HCT116 (cell line): Measurements from ENCODE around the gene ABCC1. TPM values are rescaled to one million over a fixed set of nuclear protein-coding genes. Genes with fewer than 3 reads are reported as not detected.

ENCODE experiments used
- ATAC-seq: fragments of 200-7000 bp; cut with Tn5 transposase; 2 replicates; pipeline ENCODE4 v1.9.1; 2020; ENCODE audit warnings: mild to moderate bottlenecking, moderate library complexity
- BruUV-seq: library from RNA; stranded (reverse); fragments of 400-500 nt; replicated peaks from 2 replicates; lab custom pipeline; 2021; lab: Mats Ljungman, UMichigan
- CTCF ChIA-PET: fragments of 300-600 bp; sonication (Branson Sonifier 250); formaldehyde crosslinking; loops from one replicate; lab custom pipeline; 2021; ENCODE audit warnings: antibody characterized with exemption; lab: Charles Lee
- POLR2A ChIA-PET: fragments of 300-600, 350-600 bp; sonication (Branson Sonifier 250); formaldehyde crosslinking; loops from one replicate; lab custom pipeline; 2021; ENCODE audit warnings: antibody characterized with exemption; lab: Charles Lee
- RAD21 ChIA-PET, 2 experiments: fragments of 300-600 bp; sonication (Branson Sonifier 250); formaldehyde crosslinking; loops; one replicate each; lab custom pipeline; 2023; ENCODE audit warnings: low total read pairs in 2 of 2; ENCODE audit not compliant: uncharacterized antibody in 2 of 2, unreplicated experiment in 2 of 2, low non-redundant PET in 1 of 2; lab: Charles Lee
- DNase-seq: peaks from one replicate; pipeline ENCODE4 v3.0.0-alpha.2; 2010; ENCODE audit warnings: low read depth, low spot score
- H2AFZ ChIP-seq: fragments of 200-600 bp; shearing (Covaris generic), sonication (generic); 2 replicates; pipeline ENCODE4 v1.6.1; 2017; ENCODE audit warnings: low read depth, mixed run types, mixed read lengths, antibody characterized with exemption, low read length; ENCODE audit not compliant: poor library complexity, severe bottlenecking
- H3K27ac ChIP-seq: 2 replicates; pipeline ENCODE4 v1.5.1; 2012; ENCODE audit warnings: low read depth, low read length
- H3K27me3 ChIP-seq: fragments of 200-600 bp; sonication (generic); 2 replicates; pipeline ENCODE4 v1.6.1; 2016; ENCODE audit warnings: mixed run types, low read length, mixed read lengths; ENCODE audit not compliant: insufficient read depth
- H3K36me3 ChIP-seq, 2 experiments: fragments of 200-500 bp in 1 of 2; fragments of 200-600 bp in 1 of 2; sonication (Bioruptor generic) in 1 of 2; sonication (generic) in 1 of 2; 2 replicates each; pipeline versions ENCODE4 v1.5.1 to v1.6.1; 2014 to 2016; ENCODE audit warnings: low read length in 2 of 2, inconsistent platforms in 1 of 2, mixed read lengths in 1 of 2, mixed run types in 1 of 2; ENCODE audit not compliant: insufficient read depth in 2 of 2, control insufficient read depth in 1 of 2
- H3K4me1 ChIP-seq, 2 experiments: fragments of 200-600 bp in 1 of 2; sonication (generic) in 1 of 2; 2 replicates each; pipeline versions ENCODE4 v1.5.1 to v1.6.1; 2012 to 2017; ENCODE audit warnings: low read length in 2 of 2, inconsistent platforms in 1 of 2, mild to moderate bottlenecking in 1 of 2, mixed read lengths in 1 of 2, mixed run types in 1 of 2, moderate library complexity in 1 of 2; ENCODE audit not compliant: insufficient read depth in 2 of 2, control insufficient read depth in 1 of 2
- H3K4me2 ChIP-seq: fragments of 200-600 bp; sonication (generic); 2 replicates; pipeline ENCODE4 v1.6.1; 2017; ENCODE audit warnings: mixed run types, low read length, mixed read lengths
- H3K4me3 ChIP-seq, 2 experiments: fragments of 200-600 bp in 1 of 2; sonication (generic) in 1 of 2; replicated peaks in 1 of 2; 2 replicates each; pipeline ENCODE4 v1.5.1; 2011 to 2016; ENCODE audit warnings: low read length in 2 of 2, control low read depth in 1 of 2, low read depth in 1 of 2, mild to moderate bottlenecking in 1 of 2, mixed read lengths in 1 of 2, mixed run types in 1 of 2
- H3K79me2 ChIP-seq: fragments of 200-600 bp; sonication (generic); 2 replicates; pipeline ENCODE4 v1.6.1; 2017; ENCODE audit warnings: mild to moderate bottlenecking, mixed run types, low read length, moderate library complexity, mixed read lengths; ENCODE audit not compliant: insufficient read depth
- H3K9ac ChIP-seq: fragments of 200-600 bp; sonication (generic); 2 replicates; pipeline ENCODE4 v1.6.1; 2016; ENCODE audit warnings: low read length, mixed read lengths
- H3K9me2 ChIP-seq: fragments of 200-600 bp; sonication (generic), shearing (Covaris generic); 2 replicates; pipeline ENCODE4 v1.6.1; 2017; ENCODE audit warnings: mixed run types, mild to moderate bottlenecking, moderate library complexity; ENCODE audit not compliant: insufficient read depth
- H3K9me3 ChIP-seq, 2 experiments: fragments of 200-500 bp in 1 of 2; fragments of 200-600 bp in 1 of 2; sonication (Bioruptor generic) in 1 of 2; sonication (generic) in 1 of 2; 2 replicates each; pipeline ENCODE4 v1.6.1; 2014 to 2017; ENCODE audit warnings: low read length in 2 of 2, mixed read lengths in 2 of 2, inconsistent platforms in 1 of 2, low read depth in 1 of 2, mild to moderate bottlenecking in 1 of 2, mixed run types in 1 of 2, moderate library complexity in 1 of 2; ENCODE audit not compliant: control insufficient read depth in 1 of 2, insufficient read depth in 1 of 2
- H4K20me1 ChIP-seq: fragments of 200-600 bp; sonication (generic), shearing (Covaris generic); 2 replicates; pipeline ENCODE4 v1.6.1; 2017; ENCODE audit warnings: mixed run types, mild to moderate bottlenecking, moderate library complexity; ENCODE audit not compliant: insufficient read depth
- CEBPB ChIP-seq: IDR thresholded peaks from 2 replicates; pipeline ENCODE4 v1.6.1; 2012; ENCODE audit warnings: low read depth
- EGR1 ChIP-seq: IDR thresholded peaks from 2 replicates; pipeline ENCODE4 v1.6.1; 2012; ENCODE audit warnings: low read depth
- ELF1 ChIP-seq: IDR thresholded peaks from 2 replicates; pipeline ENCODE4 v1.6.1; 2012; ENCODE audit warnings: low read depth, borderline replicate concordance
- EZH2 ChIP-seq: fragments of 200-600 bp; sonication (generic); IDR thresholded peaks from 2 replicates; pipeline ENCODE4 v1.6.1; 2017; ENCODE audit warnings: antibody characterized with exemption, mixed run types
- EZH2phosphoT487 ChIP-seq: fragments of 200-600 bp; IDR thresholded peaks from 2 replicates; pipeline ENCODE4 v1.6.1; 2018; ENCODE audit warnings: antibody characterized with exemption, borderline replicate concordance
- FOSL1 ChIP-seq: IDR thresholded peaks from 2 replicates; pipeline ENCODE4 v1.6.1; 2012; ENCODE audit warnings: low read depth
- JUND ChIP-seq: IDR thresholded peaks from 2 replicates; pipeline ENCODE4 v1.6.1; 2012
- POLR2A ChIP-seq: IDR thresholded peaks from 2 replicates; pipeline ENCODE4 v1.7.0; 2011; ENCODE audit warnings: borderline replicate concordance; ENCODE audit not compliant: insufficient read depth, insufficient read length; ENCODE audit errors: extremely low read depth
- POLR2AphosphoS5 ChIP-seq: IDR thresholded peaks from 2 replicates; pipeline ENCODE4 v1.6.1; 2011; ENCODE audit warnings: mild to moderate bottlenecking, low read depth, low read length, moderate library complexity
- SIN3A ChIP-seq: IDR thresholded peaks from 2 replicates; pipeline ENCODE4 v1.6.1; 2012; ENCODE audit warnings: low read depth
- SRF ChIP-seq: IDR thresholded peaks from 2 replicates; pipeline ENCODE4 v1.6.1; 2012; ENCODE audit warnings: low read depth
- TCF7L2 ChIP-seq: IDR thresholded peaks from 2 replicates; pipeline ENCODE4 v1.7.0; 2011; ENCODE audit warnings: borderline replicate concordance, inconsistent platforms; ENCODE audit not compliant: insufficient read depth, insufficient read length; ENCODE audit errors: extremely low read depth
- YY1 ChIP-seq: IDR thresholded peaks from 2 replicates; pipeline ENCODE4 v1.6.1; 2011; ENCODE audit warnings: low read length, low read depth, moderate library complexity, mild to moderate bottlenecking; ENCODE audit not compliant: insufficient replicate concordance; ENCODE audit errors: extremely low read depth
- ZFX ChIP-seq: fragments of 450-650 bp; IDR thresholded peaks from 2 replicates; pipeline ENCODE4 v1.6.1; 2017
- intact Hi-C: fragments of 100-400 bp; cut with micrococcal nuclease; formaldehyde crosslinking; loops from 2 replicates; pipeline ENCODE4 v1.10.0; 2022
- total RNA-seq: library from RNA; stranded (reverse); gene quantifications from one replicate; pipeline ENCODE4 v1.2.1, GENCODE V29; 2021; ENCODE audit not compliant: unreplicated experiment
- TF ChIP-seq, protein P1 (sequence below): IDR thresholded peaks from 2 replicates; pipeline ENCODE4 v1.6.1; 2012; ENCODE audit warnings: low read depth
- TF ChIP-seq, protein P2 (sequence below): IDR thresholded peaks from 2 replicates; pipeline ENCODE4 v1.6.1; 2012
- TF ChIP-seq, protein P3 (sequence below), 3 experiments: fragments of 200-600 bp in 1 of 3; sonication (generic) in 1 of 3; IDR thresholded peaks in 2 of 3; conservative IDR thresholded peaks in 1 of 3; 2 replicates each; pipeline ENCODE4 v1.5.1; 2012 to 2017; ENCODE audit warnings: low read depth in 2 of 3, low read length in 2 of 3, antibody characterized with exemption in 1 of 3, borderline replicate concordance in 1 of 3, control low read depth in 1 of 3, mild to moderate bottlenecking in 1 of 3, mixed read lengths in 1 of 3, mixed run types in 1 of 3, moderate library complexity in 1 of 3; ENCODE audit not compliant: insufficient read depth in 1 of 3

Gene ABCC1
- total RNA-seq, 1 experiment from 2014 or later = 61.9 TPM

DNA sequence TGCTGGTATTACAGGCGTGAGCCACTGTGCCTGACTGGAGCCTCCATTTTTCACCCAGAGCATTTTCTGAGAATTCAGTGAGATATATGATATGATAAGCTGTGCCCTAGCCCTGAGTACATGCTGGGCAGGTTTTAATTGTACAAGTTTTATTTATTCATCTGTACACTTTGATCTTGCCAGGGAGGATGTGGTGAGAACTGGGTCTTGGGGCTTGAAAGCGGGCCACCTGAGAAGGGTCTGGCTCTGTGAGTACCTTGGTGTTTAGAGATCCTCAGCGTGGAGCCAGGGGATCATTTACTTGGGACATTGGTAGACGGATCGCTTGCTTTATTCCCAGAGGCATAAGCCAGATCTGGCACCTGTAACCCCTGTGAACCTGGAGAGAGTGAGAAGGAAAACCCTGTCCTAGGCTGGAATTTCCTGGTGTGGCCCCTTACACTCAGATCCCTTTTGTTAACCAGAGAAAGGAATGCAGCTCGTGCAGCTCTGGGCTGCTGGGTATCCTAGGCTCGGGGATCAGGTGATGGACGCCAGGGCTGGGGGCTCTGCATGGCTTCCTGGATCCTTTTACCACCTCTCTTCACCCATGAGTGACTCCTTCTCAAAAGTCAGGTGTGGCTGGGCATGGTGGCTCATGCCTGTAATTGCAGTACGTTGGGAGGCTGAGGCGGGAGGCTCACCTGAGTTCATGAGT is 91.9 kb downstream of the ABCC1 start:
- no peaks in the 10 kb centered on the region for H4K20me1 ChIP-seq
- H3K27ac ChIP-seq = no peak overlapping the region
- ChIA-PET POLR2A (no interaction called here), CTCF (no interaction called here), RAD21 (no interaction called here)
- H3K4me3 ChIP-seq = no peak overlapping the region
- no peaks in the 10 kb centered on the region for H3K9me2 ChIP-seq
- no peaks in the 10 kb centered on the region for H3K9me3 ChIP-seq
- no peak overlapping the region for H3K9ac ChIP-seq
- no TSS peak for BruUV-seq
- H2AFZ ChIP-seq = no peak overlapping the region
- peaks cover 39 to 48% of the 10 kb centered on the region in 2 experiments; a peak in 3 of 4 replicates for H3K36me3 ChIP-seq
- intact Hi-C loops = no loop called here
- H3K27me3 ChIP-seq = no peaks in the 10 kb centered on the region
- peaks cover 0 to 8% of the 10 kb centered on the region in 2 experiments; a peak in 1 of 4 replicates for H3K4me1 ChIP-seq
- no peak for TF ChIP-seq EZH2
- no peak for TF ChIP-seq SIN3A
- TF ChIP-seq POLR2AphosphoS5 = no peak
- TF ChIP-seq, protein P1, sequence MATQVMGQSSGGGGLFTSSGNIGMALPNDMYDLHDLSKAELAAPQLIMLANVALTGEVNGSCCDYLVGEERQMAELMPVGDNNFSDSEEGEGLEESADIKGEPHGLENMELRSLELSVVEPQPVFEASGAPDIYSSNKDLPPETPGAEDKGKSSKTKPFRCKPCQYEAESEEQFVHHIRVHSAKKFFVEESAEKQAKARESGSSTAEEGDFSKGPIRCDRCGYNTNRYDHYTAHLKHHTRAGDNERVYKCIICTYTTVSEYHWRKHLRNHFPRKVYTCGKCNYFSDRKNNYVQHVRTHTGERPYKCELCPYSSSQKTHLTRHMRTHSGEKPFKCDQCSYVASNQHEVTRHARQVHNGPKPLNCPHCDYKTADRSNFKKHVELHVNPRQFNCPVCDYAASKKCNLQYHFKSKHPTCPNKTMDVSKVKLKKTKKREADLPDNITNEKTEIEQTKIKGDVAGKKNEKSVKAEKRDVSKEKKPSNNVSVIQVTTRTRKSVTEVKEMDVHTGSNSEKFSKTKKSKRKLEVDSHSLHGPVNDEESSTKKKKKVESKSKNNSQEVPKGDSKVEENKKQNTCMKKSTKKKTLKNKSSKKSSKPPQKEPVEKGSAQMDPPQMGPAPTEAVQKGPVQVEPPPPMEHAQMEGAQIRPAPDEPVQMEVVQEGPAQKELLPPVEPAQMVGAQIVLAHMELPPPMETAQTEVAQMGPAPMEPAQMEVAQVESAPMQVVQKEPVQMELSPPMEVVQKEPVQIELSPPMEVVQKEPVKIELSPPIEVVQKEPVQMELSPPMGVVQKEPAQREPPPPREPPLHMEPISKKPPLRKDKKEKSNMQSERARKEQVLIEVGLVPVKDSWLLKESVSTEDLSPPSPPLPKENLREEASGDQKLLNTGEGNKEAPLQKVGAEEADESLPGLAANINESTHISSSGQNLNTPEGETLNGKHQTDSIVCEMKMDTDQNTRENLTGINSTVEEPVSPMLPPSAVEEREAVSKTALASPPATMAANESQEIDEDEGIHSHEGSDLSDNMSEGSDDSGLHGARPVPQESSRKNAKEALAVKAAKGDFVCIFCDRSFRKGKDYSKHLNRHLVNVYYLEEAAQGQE = no peak
- no peak for TF ChIP-seq FOSL1
- no peak for TF ChIP-seq YY1
- TF ChIP-seq, protein P2, sequence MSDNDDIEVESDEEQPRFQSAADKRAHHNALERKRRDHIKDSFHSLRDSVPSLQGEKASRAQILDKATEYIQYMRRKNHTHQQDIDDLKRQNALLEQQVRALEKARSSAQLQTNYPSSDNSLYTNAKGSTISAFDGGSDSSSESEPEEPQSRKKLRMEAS = no peak
- no peak for TF ChIP-seq EGR1
- TF ChIP-seq ELF1 = no peak
- TF ChIP-seq JUND = no peak
- TF ChIP-seq ZFX = no peak
- TF ChIP-seq EZH2phosphoT487 = no peak
- TF ChIP-seq SRF = no peak
- TF ChIP-seq POLR2A = no peak
- TF ChIP-seq, protein P3, sequence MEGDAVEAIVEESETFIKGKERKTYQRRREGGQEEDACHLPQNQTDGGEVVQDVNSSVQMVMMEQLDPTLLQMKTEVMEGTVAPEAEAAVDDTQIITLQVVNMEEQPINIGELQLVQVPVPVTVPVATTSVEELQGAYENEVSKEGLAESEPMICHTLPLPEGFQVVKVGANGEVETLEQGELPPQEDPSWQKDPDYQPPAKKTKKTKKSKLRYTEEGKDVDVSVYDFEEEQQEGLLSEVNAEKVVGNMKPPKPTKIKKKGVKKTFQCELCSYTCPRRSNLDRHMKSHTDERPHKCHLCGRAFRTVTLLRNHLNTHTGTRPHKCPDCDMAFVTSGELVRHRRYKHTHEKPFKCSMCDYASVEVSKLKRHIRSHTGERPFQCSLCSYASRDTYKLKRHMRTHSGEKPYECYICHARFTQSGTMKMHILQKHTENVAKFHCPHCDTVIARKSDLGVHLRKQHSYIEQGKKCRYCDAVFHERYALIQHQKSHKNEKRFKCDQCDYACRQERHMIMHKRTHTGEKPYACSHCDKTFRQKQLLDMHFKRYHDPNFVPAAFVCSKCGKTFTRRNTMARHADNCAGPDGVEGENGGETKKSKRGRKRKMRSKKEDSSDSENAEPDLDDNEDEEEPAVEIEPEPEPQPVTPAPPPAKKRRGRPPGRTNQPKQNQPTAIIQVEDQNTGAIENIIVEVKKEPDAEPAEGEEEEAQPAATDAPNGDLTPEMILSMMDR (IDR thresholded peaks at IDR 0.05 in 2 of 3, conservative IDR thresholded peaks at IDR 0.05 in 1 of 3; ENCODE audit: borderline replicate concordance in 1 of 3, insufficient read depth in 1 of 3, low read depth in 2 of 3, low read length in 2 of 3) = no peak
- no peak for TF ChIP-seq TCF7L2
- TF ChIP-seq CEBPB = no peak
- DNase-seq (no peak), ATAC-seq (no peak)
- H3K79me2 ChIP-seq = peaks cover 29% of the 10 kb centered on the region; the same call in 1 of the 2 replicates
- no peak overlapping the region for H3K4me2 ChIP-seq
